HK-2 (cell line): ENCODE measurements around the gene NEDD4.

Experiments used
- DNase-seq: peaks from one replicate; pipeline ENCODE4 v3.0.0-alpha.2; 2018; ENCODE audit not compliant: unreplicated experiment

NEDD4 gene

DNA sequence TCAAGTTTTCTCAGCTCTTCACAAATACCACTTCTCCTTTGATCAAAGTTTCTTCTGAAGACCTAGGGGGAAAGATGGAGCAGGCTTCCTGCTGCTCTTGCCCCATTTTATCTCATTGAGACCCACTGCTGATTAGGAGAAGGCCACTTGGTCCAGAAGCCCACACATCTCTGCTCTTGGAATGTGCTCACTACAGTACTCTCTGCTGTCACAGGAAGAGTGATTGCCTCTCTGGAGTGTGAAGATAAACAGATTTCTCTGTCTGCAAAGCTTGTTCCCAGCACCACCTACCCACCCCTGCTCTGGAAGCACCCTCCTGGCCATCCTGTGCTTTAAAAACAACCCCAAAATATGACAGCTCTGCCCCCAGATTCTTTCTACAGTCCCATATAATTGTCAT is 209.1 kb downstream of the NEDD4 start:
- no peak for DNase-seq

DNA sequence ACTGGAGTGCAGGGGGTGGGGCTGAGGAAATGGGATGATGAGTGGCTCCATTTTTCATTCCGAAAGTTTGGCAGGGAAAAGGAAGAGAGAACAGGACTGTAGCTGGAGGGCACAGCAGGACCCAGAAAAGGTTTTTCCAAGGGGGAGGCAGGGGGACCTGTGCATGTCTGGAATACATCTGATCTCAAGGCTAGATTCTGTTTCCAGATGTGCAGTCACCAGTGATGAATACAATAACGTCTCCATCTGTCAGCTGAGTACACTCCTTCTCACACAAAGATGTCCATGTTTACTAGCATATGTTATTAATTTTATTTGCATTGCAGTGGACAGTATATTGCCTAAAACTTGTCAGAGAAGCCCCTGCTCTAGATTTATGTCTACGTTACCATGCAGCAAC is 210.5 kb downstream of the NEDD4 start:
- DNase-seq = no peak

DNA sequence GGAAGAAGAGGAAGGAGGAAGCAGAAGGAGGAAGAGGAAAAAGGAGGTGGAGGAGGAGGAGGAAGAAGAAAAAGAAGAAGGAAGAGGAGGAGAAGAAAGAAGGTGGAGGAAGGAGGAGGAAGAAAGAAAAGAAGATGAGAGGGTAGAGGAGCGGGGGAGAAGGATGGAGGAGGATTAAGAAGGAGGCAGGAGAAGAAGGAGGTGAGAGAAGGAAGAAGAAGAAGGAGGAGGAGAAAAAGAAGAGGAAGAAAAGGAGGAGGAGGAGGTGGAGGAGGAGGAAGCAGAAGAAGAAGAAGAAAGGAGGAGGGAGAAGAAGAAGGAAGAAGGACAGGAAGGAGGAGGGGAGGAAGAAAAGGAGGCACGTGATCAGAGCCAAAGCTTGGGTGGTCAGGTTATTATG is 213.1 kb downstream of the NEDD4 start:
- no peak for DNase-seq

DNA sequence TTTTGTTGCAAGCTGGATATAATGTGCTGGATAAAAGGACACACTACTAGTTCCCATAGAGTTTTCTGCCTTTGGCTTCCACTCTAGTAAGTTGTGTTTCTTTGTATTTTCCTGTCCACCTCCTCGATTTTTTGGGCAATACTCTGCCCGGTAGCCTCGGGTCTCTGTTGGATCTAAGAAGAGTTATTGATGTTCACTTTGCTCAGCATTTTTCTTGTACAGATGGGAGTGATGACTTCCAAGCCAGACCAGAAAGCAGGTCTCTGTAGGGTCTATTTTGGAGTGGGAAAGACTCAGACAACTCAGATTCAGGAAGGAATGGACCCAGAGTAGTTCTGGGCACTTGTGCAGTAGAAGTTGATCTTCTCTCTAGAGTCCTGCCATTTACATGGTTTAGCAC is 214.5 kb downstream of the NEDD4 start:
- no peak for DNase-seq
